B cell (primary cell): ENCODE data around the gene DNAH10.

Experiments used
- EZH2 ChIP-seq: IDR thresholded peaks from 2 replicates; pipeline ENCODE4 v1.6.1; 2012; ENCODE audit warnings: borderline replicate concordance, low read depth, mild to moderate bottlenecking, moderate library complexity, low read length; ENCODE audit not compliant: insufficient read depth, poor library complexity, severe bottlenecking
- TF ChIP-seq, protein P1 (sequence below): fragments of 200-600 bp; IDR thresholded peaks from one replicate; pipeline ENCODE4 v1.8.0; 2022; ENCODE audit warnings: antibody characterized with exemption, mild to moderate bottlenecking

DNA sequence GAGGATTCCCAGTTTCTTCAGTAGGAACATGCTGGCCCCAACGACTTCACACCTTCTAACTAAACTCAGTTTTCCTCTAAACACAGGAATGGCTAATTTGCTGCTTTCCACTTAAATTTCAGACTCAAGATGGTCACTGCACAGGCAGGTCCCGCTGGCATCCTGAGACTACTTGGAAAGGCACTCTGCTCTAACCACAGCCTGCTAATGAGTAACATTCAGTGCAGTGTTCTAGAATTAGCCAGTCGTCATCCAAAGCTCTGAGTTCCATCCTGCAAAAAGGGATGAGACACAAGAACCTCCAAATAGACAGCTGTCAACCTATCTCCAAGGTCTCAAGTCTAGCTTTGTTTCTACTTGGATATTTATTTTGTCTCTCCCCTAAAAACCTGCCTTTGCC is 204.5 kb downstream of the DNAH10 start:
- TF ChIP-seq, protein P1, sequence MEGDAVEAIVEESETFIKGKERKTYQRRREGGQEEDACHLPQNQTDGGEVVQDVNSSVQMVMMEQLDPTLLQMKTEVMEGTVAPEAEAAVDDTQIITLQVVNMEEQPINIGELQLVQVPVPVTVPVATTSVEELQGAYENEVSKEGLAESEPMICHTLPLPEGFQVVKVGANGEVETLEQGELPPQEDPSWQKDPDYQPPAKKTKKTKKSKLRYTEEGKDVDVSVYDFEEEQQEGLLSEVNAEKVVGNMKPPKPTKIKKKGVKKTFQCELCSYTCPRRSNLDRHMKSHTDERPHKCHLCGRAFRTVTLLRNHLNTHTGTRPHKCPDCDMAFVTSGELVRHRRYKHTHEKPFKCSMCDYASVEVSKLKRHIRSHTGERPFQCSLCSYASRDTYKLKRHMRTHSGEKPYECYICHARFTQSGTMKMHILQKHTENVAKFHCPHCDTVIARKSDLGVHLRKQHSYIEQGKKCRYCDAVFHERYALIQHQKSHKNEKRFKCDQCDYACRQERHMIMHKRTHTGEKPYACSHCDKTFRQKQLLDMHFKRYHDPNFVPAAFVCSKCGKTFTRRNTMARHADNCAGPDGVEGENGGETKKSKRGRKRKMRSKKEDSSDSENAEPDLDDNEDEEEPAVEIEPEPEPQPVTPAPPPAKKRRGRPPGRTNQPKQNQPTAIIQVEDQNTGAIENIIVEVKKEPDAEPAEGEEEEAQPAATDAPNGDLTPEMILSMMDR: no peak
- no peak for TF ChIP-seq EZH2
